Memory B cell (primary cell): ENCODE data around the gene CNNM4.

Experiments
- ATAC-seq: fragments of 150-1000 bp; cut with Tn5 transposase; 2 replicates; pipeline ENCODE4 v1.10.0; 2021; ENCODE audit warnings: low read depth, mild to moderate bottlenecking, moderate library complexity
- DNase-seq, 2 donors: peaks; one replicate each; pipeline ENCODE4 v3.0.0; 2022; ENCODE audit warnings: low spot score in 2 of 2
- H3K27ac Mint-ChIP-seq: one replicate; pipeline ENCODE4 v1.8.0; 2022; ENCODE audit warnings: mild to moderate bottlenecking, moderate library complexity, mixed read lengths
- H3K27me3 Mint-ChIP-seq: one replicate; pipeline ENCODE4 v1.8.0; 2022; ENCODE audit warnings: mixed read lengths
- H3K36me3 Mint-ChIP-seq: one replicate; pipeline ENCODE4 v1.8.0; 2022; ENCODE audit warnings: mild to moderate bottlenecking, mixed read lengths
- H3K4me1 Mint-ChIP-seq: one replicate; pipeline ENCODE4 v1.8.0; 2022; ENCODE audit warnings: mixed read lengths
- H3K4me3 Mint-ChIP-seq: one replicate; pipeline ENCODE4 v1.8.0; 2022; ENCODE audit warnings: mild to moderate bottlenecking, moderate library complexity, mixed read lengths
- H3K9me3 Mint-ChIP-seq: one replicate; pipeline ENCODE4 v1.8.0; 2022; ENCODE audit warnings: mixed read lengths

CNNM4 gene

GRCh38 chr2:96819128-96819875 is 58.6 kb downstream of the CNNM4 start:
- Mint-ChIP-seq H3K9me3 (no peaks in the 10 kb centered on the region), H3K36me3 (peaks cover 14% of the 10 kb centered on the region), H3K27me3 (no peaks in the 10 kb centered on the region), H3K4me1 (peaks cover 46% of the 10 kb centered on the region), H3K27ac (no peak overlapping the region), H3K4me3 (peak overlapping the region; percentile 58)
- DNase-seq, result no peak
- no peak for ATAC-seq

- H3K4me1 Mint-ChIP-seq, result peaks cover 45% of the 10 kb centered on the region
- DNase-seq (no peak), ATAC-seq (no peak)
- peak overlapping the region; percentile 18 for H3K4me3 Mint-ChIP-seq
- H3K27ac Mint-ChIP-seq, result no peak overlapping the region
- peaks cover 14% of the 10 kb centered on the region for H3K36me3 Mint-ChIP-seq
- H3K27me3 Mint-ChIP-seq, result no peaks in the 10 kb centered on the region
- no peaks in the 10 kb centered on the region for H3K9me3 Mint-ChIP-seq
Observed at GRCh38 chr2:96819876-96820511, 59.3 kb downstream of the CNNM4 start.

- H3K4me1 Mint-ChIP-seq, result peaks cover 41% of the 10 kb centered on the region
- H3K9me3 Mint-ChIP-seq, result no peaks in the 10 kb centered on the region
- H3K27me3 Mint-ChIP-seq, result no peaks in the 10 kb centered on the region
- H3K36me3 Mint-ChIP-seq, result peaks cover 14% of the 10 kb centered on the region
- no peak overlapping the region for H3K4me3 Mint-ChIP-seq
- ATAC-seq (no peak), DNase-seq (no peak)
- peak overlapping the region; percentile 55 for H3K27ac Mint-ChIP-seq
Observed at GRCh38 chr2:96821113-96821675, 60.5 kb downstream of the CNNM4 start.

GRCh38 chr2:96822786-96823185 is 62.1 kb downstream of the CNNM4 start:
- Mint-ChIP-seq H3K27ac (no peak overlapping the region), H3K36me3 (peaks cover 14% of the 10 kb centered on the region), H3K4me3 (no peak overlapping the region), H3K9me3 (no peaks in the 10 kb centered on the region), H3K4me1 (peaks cover 38% of the 10 kb centered on the region), H3K27me3 (no peaks in the 10 kb centered on the region)
- DNase-seq (no peak), ATAC-seq (no peak)

GRCh38 chr2:96823198-96823597 is 62.5 kb downstream of the CNNM4 start:
- Mint-ChIP-seq H3K4me3 (no peak overlapping the region), H3K9me3 (no peaks in the 10 kb centered on the region), H3K27ac (no peak overlapping the region), H3K36me3 (peaks cover 14% of the 10 kb centered on the region), H3K4me1 (peaks cover 35% of the 10 kb centered on the region), H3K27me3 (no peaks in the 10 kb centered on the region)
- DNase-seq, result no peak
- no peak for ATAC-seq

- ATAC-seq (no peak), DNase-seq (no peak)
- no peak overlapping the region for H3K4me3 Mint-ChIP-seq
- no peaks in the 10 kb centered on the region for H3K27me3 Mint-ChIP-seq
- H3K4me1 Mint-ChIP-seq, result peaks cover 25% of the 10 kb centered on the region
- no peaks in the 10 kb centered on the region for H3K9me3 Mint-ChIP-seq
- H3K36me3 Mint-ChIP-seq, result peaks cover 17% of the 10 kb centered on the region
- no peak overlapping the region for H3K27ac Mint-ChIP-seq
Observed at GRCh38 chr2:96824079-96824870, 63.6 kb downstream of the CNNM4 start.

- ATAC-seq (no peak), DNase-seq (no peak)
- peaks cover 17% of the 10 kb centered on the region for H3K36me3 Mint-ChIP-seq
- H3K4me3 Mint-ChIP-seq, result no peak overlapping the region
- H3K27ac Mint-ChIP-seq, result no peak overlapping the region
- no peaks in the 10 kb centered on the region for H3K9me3 Mint-ChIP-seq
- H3K27me3 Mint-ChIP-seq, result no peaks in the 10 kb centered on the region
- H3K4me1 Mint-ChIP-seq, result peaks cover 17% of the 10 kb centered on the region
Observed at GRCh38 chr2:96825057-96825456, 64.4 kb downstream of the CNNM4 start.

GRCh38 chr2:96826546-96827278 is 66.0 kb downstream of the CNNM4 start:
- H3K27ac Mint-ChIP-seq, result no peak overlapping the region
- H3K27me3 Mint-ChIP-seq, result no peaks in the 10 kb centered on the region
- H3K4me3 Mint-ChIP-seq, result no peak overlapping the region
- no peak for ATAC-seq
- H3K36me3 Mint-ChIP-seq, result peaks cover 23% of the 10 kb centered on the region
- no peak for DNase-seq
- peaks cover 5% of the 10 kb centered on the region for H3K4me1 Mint-ChIP-seq
- H3K9me3 Mint-ChIP-seq, result no peaks in the 10 kb centered on the region

- no peaks in the 10 kb centered on the region for H3K27me3 Mint-ChIP-seq
- no peak overlapping the region for H3K27ac Mint-ChIP-seq
- H3K9me3 Mint-ChIP-seq, result no peaks in the 10 kb centered on the region
Observed at GRCh38 chr2:96828436-96828835, 67.7 kb downstream of the CNNM4 start.

GRCh38 chr2:96828874-96829273 is 68.2 kb downstream of the CNNM4 start:
- ATAC-seq (no peak), DNase-seq (no peak)
- Mint-ChIP-seq H3K9me3 (no peaks in the 10 kb centered on the region), H3K36me3 (peaks cover 27% of the 10 kb centered on the region), H3K4me1 (peaks cover 15% of the 10 kb centered on the region), H3K27ac (no peak overlapping the region), H3K4me3 (no peak overlapping the region), H3K27me3 (no peaks in the 10 kb centered on the region)

More at GRCh38 chr2:96828436-96828835, 67.7 kb downstream of the CNNM4 start:
- Mint-ChIP-seq H3K36me3 (peaks cover 25% of the 10 kb centered on the region), H3K4me1 (peaks cover 13% of the 10 kb centered on the region), H3K4me3 (no peak overlapping the region)
- ATAC-seq (no peak), DNase-seq (no peak)

GRCh38 chr2:96830044-96830562 is 69.4 kb downstream of the CNNM4 start:
- Mint-ChIP-seq H3K36me3 (peaks cover 27% of the 10 kb centered on the region), H3K4me3 (no peak overlapping the region), H3K4me1 (peaks cover 12% of the 10 kb centered on the region), H3K27me3 (no peaks in the 10 kb centered on the region), H3K9me3 (no peaks in the 10 kb centered on the region), H3K27ac (peak overlapping the region; percentile 41)
- DNase-seq, result no peak
- ATAC-seq, result no peak

- Mint-ChIP-seq H3K27ac (no peak overlapping the region), H3K36me3 (peaks cover 28% of the 10 kb centered on the region), H3K9me3 (no peaks in the 10 kb centered on the region)
Observed at GRCh38 chr2:96831679-96832078, 71.0 kb downstream of the CNNM4 start.

GRCh38 chr2:96832408-96832753 is 71.7 kb downstream of the CNNM4 start:
- H3K27ac Mint-ChIP-seq, result peak overlapping the region; percentile 20
- DNase-seq (no peak), ATAC-seq (no peak)
- H3K27me3 Mint-ChIP-seq, result no peaks in the 10 kb centered on the region
- no peaks in the 10 kb centered on the region for H3K9me3 Mint-ChIP-seq
- peaks cover 28% of the 10 kb centered on the region for H3K36me3 Mint-ChIP-seq
- H3K4me1 Mint-ChIP-seq, result peaks cover 12% of the 10 kb centered on the region
- no peak overlapping the region for H3K4me3 Mint-ChIP-seq

More at GRCh38 chr2:96831679-96832078, 71.0 kb downstream of the CNNM4 start:
- ATAC-seq (no peak), DNase-seq (no peak)
- peaks cover 12% of the 10 kb centered on the region for H3K4me1 Mint-ChIP-seq
- no peaks in the 10 kb centered on the region for H3K27me3 Mint-ChIP-seq
- no peak overlapping the region for H3K4me3 Mint-ChIP-seq
